M059J (cell line): ENCODE results near the gene PATL1. TPM values are rescaled to one million over a fixed set of nuclear protein-coding genes. Genes with fewer than 3 reads are reported as not detected.
"Not testable (repeated sequence)": the region's sequence is repeated elsewhere in the genome, so short reads cannot be mapped to it uniquely, and the experiment has no call there.

ENCODE experiments used
- DNase-seq: peaks from one replicate; pipeline ENCODE4 v3.0.0-alpha.2; 2012; ENCODE audit warnings: low read depth
- total RNA-seq: library from RNA; depleted of rRNA; stranded (reverse); fragments of >200 nt; shearing (Covaris generic); gene quantifications from 2 replicates; pipeline ENCODE4 v1.2.3, GENCODE V29; 2014

The PATL1 gene
- total RNA-seq, 1 experiment from 2014 or later: 45.5 TPM

DNA sequence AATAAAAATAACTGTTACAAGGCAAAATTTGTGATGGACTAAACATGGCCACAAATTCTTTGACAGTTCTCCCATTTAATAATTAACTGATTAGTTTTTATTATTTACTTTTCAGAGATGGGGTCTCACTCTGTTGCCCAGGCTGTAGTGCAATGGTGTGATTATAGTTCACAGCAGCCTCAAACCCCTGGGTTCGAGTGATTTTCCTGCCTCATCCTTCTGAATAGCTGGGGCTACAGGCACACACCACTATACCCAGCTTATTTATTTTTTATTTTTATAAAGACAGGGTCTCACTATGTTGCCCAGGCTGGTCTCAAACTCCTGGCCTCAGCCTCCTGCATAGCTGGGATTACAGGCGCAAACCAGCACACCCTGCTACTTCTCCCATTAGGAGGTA, 4.5 kb upstream of the PATL1 start:
- no peak for DNase-seq

DNA sequence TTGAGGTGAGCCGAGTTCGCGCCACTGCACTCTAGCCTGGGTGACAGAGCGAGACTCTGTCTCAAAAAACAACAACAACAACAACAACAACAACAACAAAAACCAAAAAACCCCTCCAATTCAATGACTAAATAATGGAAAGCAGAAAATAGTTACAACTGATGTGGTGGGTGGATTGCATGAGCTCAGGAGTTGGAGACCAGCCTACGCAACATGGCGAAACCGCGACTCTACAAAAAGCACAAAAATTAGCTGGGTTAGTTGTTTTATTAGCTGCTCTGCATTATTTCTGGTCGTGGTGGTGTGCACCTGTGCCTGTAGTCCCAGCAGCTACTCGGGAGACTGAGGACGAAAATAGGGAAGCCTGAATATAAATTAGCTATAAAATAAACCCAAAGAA, 2.6 kb upstream of the PATL1 start:
- DNase-seq: no peak

GRCh38 chr11:59669611-59670009, 773 bp upstream of the PATL1 start:
- peak; percentile 58 for DNase-seq

DNA sequence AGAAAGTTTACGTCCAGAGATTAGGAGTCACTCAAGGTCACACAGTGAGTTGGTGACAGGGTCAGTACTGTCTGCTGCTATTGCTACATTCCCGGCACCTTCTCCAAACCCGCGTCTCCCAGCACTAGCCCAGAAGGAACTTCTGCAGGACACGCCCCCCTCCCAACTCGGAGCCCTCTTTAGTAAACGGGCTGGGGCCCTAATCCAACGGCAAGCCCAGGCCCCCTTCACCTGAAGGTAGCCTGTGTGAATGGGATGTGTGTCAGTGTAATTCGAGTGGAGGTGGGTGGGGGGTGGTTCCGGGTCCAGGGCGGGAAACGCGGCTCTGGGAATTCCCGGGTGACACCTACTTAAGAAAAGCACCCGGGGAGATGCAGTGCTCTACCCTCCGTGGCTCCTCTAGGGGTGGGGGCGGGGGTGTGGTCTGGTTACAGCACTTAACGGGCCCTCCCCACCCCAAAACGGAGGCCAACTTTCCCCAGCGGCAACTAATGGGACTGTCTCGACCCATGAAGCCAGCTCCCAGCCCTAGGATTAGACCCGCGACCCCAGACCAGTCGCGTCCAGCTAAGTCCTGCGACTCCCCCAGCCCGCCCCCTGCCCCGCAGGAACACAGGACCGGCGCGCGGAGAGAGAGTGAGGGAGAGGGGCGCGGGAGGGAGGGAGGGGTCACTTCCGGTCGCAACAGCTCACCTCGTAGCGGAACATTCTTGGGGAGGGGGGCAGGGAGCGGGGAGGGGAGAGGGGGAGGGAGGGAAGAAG, 468 bp downstream of the PATL1 start:
- DNase-seq: peak; percentile 74

- DNase-seq: no peak
These were observed 1.0 kb downstream of the PATL1 start for GRCh38 chr11:59667812-59668187.

GRCh38 chr11:59666969-59667368, 1.9 kb downstream of the PATL1 start:
- DNase-seq: peak; percentile 25

DNA sequence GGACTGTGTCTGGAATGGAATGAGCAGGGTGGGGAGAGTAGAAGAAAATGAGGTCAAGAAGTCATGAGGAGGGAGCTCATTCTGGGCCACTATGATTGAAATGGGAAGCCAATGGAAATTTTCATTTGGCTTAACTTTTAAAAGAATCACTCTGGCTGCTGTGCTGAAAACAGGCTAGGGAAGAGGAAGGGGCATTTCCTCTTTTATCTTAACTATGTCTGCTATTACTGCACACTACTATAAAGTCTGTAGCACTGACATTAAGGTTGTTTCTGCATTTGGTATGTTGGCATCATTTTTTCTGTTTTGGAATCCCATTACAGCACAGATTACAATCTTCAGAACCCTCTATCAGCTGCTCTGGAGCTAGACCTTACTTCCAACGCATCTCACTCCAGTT, 8.2 kb downstream of the PATL1 start:
- no peak for DNase-seq

DNA sequence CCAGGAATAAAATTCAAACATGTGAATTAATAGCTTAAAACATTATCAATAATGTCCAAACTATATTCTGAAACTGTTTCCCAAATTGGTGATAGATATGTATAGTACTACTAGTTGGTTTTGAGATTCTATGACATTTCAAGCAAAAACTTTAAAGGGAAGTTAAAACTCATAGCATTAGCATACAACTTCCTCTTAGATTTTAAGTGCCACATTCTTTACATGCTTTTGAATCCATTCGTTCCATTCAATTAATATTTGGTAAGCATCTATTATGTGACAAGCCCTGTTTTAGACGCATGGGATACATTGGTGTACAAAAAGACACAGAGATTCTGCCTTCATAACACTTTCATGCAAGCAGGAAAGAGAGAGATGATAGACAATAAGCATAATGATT, 8.9 kb downstream of the PATL1 start:
- no peak for DNase-seq

GRCh38 chr11:59658036-59658435, 10.8 kb downstream of the PATL1 start:
- DNase-seq: no peak

GRCh38 chr11:59654893-59655292, 13.9 kb downstream of the PATL1 start:
- DNase-seq: no peak

- no peak for DNase-seq
These were observed 21.4 kb downstream of the PATL1 start for GRCh38 chr11:59647245-59647980.

DNA sequence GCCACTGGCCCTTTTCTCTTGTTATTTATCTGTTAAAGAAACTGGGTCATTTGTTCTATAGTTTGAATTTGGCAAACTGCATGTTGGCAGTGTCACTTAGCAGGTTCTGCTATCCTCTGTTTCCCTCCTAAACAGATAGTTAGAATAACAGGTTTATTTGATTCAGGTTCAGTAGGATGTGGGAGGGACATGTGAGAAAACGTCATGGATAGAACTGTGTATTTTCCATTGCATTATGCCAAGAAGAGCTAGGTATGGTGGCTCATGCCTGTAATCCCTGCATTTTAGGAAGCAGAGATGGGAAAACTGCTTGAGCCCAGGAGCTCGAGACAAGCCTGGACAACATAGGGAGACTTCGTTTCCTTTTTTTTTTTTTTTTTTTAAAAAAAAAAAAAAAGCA, 24.3 kb downstream of the PATL1 start:
- DNase-seq: no peak

DNA sequence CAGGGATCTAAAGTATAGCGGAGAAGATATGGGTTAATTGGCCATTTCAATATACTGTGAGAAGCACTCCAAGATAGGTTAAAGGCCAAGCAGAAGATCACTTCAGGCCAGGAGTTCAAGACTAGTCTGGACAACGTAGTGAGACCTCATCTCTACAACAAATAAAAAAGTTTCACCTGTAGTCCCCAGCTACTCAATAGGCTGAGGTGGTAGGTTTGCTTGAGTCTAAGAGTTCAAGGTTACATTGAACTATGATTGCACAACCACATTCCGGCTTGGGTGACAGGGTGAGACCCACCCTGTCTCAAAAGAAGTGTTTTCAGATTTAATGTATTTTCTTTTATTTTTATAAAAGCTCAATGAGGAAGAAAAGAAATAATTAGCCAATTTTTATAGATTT, 25.4 kb downstream of the PATL1 start:
- DNase-seq: no peak

DNA sequence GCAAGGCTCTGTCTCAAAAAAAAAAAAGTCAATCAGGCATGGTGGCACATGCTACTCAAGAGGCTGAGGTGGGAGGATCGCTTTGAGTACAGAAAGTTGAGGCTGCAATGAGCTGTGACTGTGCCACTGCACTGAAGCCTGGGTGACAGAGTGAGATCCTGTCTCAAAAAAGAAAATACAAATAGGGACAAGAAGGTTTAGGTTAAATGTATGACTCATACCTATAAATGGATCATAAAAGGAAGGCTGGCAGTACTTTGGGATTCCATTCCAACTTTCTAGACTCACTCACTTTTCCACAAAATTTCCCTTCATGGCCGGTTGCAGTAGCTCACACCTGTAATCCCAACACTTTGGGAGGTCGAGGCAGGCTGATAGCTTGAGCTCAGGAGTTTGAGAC, 27.7 kb downstream of the PATL1 start:
- DNase-seq: peak; percentile 41

GRCh38 chr11:59630493-59630892, 38.3 kb downstream of the PATL1 start:
- DNase-seq: no peak

DNA sequence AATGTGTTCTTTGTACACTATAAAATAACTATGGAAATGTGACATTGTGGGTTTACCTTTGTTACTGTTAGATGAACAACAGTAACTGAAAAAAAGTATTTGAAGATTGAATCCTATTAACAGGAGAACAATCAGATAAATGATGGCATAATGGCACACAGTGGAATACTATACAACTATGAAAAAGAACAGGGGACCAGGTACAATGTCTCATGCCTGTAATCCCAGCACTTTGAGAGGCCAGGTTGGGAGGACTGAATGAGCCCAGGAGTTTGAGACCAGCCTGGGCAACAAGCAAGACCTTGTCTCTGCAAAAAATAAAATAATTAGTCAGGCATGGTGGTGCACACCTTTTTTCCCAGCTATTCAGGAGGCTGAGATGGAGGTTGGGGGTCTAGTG, 38.8 kb downstream of the PATL1 start:
- no peak for DNase-seq

DNA sequence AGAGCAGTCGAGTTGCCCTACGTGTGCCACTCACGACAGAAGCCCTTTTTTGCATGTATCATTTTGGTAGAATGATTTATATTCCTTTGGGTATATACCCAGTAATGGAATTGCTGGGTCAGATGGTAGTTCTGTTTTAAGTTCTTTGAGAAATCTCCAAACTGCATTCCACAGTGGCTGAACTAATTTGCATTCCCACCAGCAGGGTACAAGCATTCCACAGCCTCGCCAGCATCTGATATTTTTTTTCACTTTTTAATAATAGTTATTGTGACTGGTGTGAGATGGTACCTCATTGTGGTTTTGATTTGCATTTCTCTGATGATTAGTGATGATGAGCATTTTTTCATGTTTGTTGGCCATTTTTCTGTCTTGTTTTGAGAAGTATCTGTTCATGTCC, 41.9 kb downstream of the PATL1 start:
- DNase-seq: not testable (repeated sequence)

DNA sequence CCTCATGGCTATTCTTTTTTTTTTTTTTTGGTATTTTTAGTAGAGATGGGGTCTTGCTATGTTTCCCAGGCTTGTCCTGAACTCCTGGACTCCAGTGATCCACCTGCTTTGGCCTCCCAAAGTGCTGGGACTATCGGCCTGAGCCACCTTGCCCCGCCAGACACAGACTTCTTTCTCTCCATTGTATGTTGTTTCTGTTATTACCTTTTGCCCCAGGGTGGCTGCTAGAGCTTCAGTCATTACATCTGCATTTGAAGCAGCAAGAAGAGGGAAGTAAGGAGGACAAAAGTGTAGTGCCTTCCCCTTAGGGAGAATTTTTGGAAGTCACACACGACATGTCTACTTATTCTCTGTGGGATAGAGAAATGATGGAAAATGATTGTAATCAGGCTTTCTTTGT, 43.1 kb downstream of the PATL1 start:
- DNase-seq: no peak

GRCh38 chr11:59617876-59618275, 51.0 kb downstream of the PATL1 start:
- DNase-seq: no peak

GRCh38 chr11:59616396-59616982, 52.3 kb downstream of the PATL1 start:
- no peak for DNase-seq

- peak; percentile 100 for DNase-seq
These were observed 53.0 kb downstream of the PATL1 start, which contains the start of gene OSBP for GRCh38 chr11:59615637-59616395. Gene OSBP, minus strand, starts transcription at chr11:59615774. Its CDS starts 110 bp downstream, at chr11:59615664.

DNA sequence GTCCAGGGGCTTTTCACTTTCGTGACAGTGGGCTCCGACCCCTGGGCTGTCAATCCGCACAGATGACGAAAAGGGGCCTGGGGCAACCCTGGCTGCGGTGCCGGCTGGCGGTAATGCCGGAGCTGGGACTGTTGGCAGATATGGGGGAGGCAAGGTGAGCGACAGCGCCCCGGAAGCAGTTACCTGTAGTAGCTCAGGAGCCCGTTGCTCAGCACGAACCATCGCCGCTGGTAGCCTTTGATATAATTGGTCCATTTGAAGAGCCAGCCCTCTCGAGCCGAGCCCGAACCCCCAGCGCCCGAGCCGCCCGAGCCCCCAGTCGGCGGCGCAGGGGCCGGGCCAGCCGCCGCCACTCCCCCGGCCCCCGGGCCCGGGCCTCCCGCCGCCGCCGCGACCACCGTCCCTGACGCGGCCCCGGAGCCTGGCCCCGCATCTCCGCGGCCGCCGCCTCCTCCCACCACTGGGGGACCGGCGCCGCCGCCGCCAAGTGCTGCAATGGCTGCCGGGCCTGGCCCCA, 53.7 kb downstream of the PATL1 start:
- peak; percentile 41 for DNase-seq
